ENCODE data around the gene DNAJB9.

Gene DNAJB9

DNA sequence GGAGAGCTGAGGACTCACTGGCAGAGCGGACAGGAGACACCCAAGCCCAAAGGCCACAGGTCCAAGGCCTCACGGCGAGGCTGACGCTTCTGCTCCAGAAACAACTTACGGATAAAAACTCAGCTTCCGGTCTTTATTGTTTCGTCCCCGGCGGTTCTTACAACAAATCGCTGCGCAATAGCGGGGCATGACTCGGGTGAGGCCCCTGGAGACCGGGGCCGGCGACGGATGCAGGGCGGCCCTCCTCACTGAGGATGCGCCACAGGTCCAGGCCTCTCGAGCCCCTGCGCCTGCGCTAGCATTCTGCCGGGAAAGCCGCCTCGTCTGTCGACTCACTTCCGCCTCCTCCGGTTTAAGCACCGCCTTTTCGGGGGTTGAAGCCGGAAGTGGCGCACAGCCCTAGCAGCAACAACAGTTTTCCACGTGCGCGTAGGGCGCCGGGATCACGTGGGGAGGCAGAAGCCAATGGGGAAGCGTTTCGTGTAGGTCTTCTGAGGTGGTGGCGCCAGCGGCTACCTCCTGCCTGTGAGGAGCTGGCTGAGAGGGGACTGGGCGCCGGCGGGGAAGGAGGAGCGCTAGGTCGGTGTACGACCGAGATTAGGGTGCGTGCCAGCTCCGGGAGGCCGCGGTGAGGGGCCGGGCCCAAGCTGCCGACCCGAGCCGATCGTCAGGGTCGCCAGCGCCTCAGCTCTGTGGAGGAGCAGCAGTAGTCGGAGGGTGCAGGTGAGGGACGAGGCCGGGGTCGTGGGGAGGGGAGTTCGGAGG, at the start of gene DNAJB9, which contains the start of gene THAP5:
Gene DNAJB9 (plus strand): TSS at position 494 of the 765 bp plus-strand sequence. CDS start 1,853 bp downstream, outside the sequence.
Gene THAP5 (minus strand): TSS at position 326 of the 765 bp plus-strand sequence. CDS start 137 bp downstream, at position 189.
- H3K27ac ChIP-seq, result peak within 1 kb of the TSS; percentile 95
- peak; percentile 99 for DNase-seq
- peak within 1 kb of the TSS; percentile 85 for H3K4me3 ChIP-seq (ENCODE audit: low read depth, low read length)
- H3K36me3 ChIP-seq, result peaks cover 26% of the 10 kb centered on the region
- TF ChIP-seq CTCF (IDR thresholded peaks at IDR 0.05; ENCODE audit: low read depth, low read length), result no peak
- no peaks in the 10 kb centered on the region for H3K9me3 ChIP-seq (ENCODE audit: severe bottlenecking)
- no peaks in the 10 kb centered on the region for H3K27me3 ChIP-seq (ENCODE audit: insufficient read depth, low read depth, severe bottlenecking)

DNA sequence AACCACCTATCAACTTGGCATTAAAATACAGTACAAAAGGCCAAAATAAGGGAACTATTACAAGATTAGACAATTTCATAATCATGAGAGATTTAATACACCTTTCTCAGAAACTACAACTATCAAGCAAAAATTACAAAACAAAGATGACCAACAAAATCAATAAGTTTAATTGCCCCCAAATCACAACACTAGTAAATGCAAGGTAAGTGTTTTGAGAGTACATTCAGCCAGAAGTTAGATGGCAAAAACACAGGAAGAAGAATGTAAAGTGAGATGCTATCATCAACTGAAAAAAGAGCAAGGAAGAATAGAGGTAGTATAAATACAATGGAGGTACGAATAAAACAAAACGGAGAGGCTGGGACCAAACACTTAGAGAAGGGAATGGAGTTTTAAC, 46.9 kb upstream of the DNAJB9 start:
- H3K27me3 ChIP-seq (ENCODE audit: insufficient read depth, low read depth, severe bottlenecking), result no peaks in the 10 kb centered on the region
- H3K4me3 ChIP-seq (ENCODE audit: low read depth, low read length), result no peak overlapping the region

GRCh38 chr7:108525327-108525984, 44.2 kb upstream of the DNAJB9 start:
- no peak for TF ChIP-seq CTCF (IDR thresholded peaks at IDR 0.05; ENCODE audit: low read depth, low read length)

More for the DNA sequence above, 46.9 kb upstream of the DNAJB9 start:
- Histone ChIP-seq H3K9me3 (ENCODE audit: severe bottlenecking) (no peaks in the 10 kb centered on the region), H3K27ac (no peak overlapping the region), H3K36me3 (peaks cover 6% of the 10 kb centered on the region)
- TF ChIP-seq CTCF (IDR thresholded peaks at IDR 0.05; ENCODE audit: low read depth, low read length), result no peak
- DNase-seq, result no peak

DNA sequence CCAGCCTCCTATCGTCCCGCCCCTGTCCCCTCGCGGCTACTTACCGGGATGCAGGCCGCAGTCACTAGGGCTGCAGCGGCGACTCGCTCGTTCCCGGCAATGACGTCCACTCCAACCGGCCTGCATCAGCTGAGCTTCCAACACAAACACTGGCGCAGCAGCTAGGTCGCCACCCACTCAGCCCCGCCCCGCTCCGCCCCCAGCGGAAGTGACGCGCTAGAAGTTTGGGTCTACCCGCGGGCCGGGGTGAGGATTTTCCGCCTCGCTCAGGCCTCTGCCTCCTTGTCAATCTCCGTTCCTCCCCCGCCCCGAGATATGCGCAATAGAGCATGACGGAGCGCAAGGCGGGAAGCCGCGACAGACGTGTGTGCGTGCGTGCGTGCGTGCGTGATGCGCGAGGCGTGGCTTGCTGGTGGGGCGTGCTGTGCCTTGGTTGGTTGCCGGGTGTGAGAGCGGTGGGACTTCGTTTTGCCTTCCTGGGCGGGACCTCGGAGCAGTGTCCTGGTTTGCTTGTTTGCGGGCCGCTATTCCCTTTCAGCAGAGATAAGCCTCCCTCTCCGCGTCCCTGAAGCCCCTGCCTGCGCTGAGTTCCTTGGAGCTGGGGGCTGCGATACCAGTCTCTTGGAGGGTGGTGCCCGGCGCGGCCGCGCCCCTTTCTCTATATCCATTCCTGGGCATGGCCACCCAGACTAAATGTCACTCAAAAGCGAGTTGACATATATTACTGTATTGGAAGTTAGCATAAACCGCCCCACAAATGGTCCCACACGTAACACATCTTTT, 43.5 kb upstream of the DNAJB9 start, which contains the start of gene PNPLA8:
Gene PNPLA8 (minus strand): TSS at position 151 of the 783 bp plus-strand sequence. CDS start 10,644 bp downstream, outside the sequence.
- DNase-seq, result peak; percentile 99
- Histone ChIP-seq H3K9me3 (ENCODE audit: severe bottlenecking) (no peaks in the 10 kb centered on the region), H3K4me3 (ENCODE audit: low read depth, low read length) (peak within 1 kb of the TSS; percentile 76), H3K27me3 (ENCODE audit: insufficient read depth, low read depth, severe bottlenecking) (no peaks in the 10 kb centered on the region), H3K27ac (peak within 1 kb of the TSS; percentile 83), H3K36me3 (no peaks in the 10 kb centered on the region)
- TF ChIP-seq CTCF (IDR thresholded peaks at IDR 0.05; ENCODE audit: low read depth, low read length), result no peak

More at GRCh38 chr7:108525327-108525984, 44.2 kb upstream of the DNAJB9 start:
- peak overlapping the region; percentile 71 for H3K4me3 ChIP-seq (ENCODE audit: low read depth, low read length)
- no peaks in the 10 kb centered on the region for H3K27me3 ChIP-seq (ENCODE audit: insufficient read depth, low read depth, severe bottlenecking)
- peak; percentile 81 for DNase-seq
- H3K9me3 ChIP-seq (ENCODE audit: severe bottlenecking), result no peaks in the 10 kb centered on the region
- H3K36me3 ChIP-seq, result no peaks in the 10 kb centered on the region
- H3K27ac ChIP-seq, result peak overlapping the region; percentile 83

DNA sequence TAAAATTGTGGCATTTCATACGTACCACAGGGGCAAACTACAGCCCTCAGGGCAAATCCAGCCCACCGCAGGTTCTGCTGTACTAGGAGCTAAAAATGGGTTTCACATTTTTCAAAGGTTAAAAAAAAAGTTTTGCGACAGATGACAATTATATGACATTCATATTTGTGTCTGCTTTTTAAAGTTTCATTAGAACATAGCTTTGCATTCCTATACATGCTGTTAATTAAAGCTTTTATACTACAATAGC, 43.0 kb upstream of the DNAJB9 start:
- peak overlapping the region; percentile 76 for H3K4me3 ChIP-seq (ENCODE audit: low read depth, low read length)
- TF ChIP-seq CTCF (IDR thresholded peaks at IDR 0.05; ENCODE audit: low read depth, low read length), result no peak
- no peaks in the 10 kb centered on the region for H3K27me3 ChIP-seq (ENCODE audit: insufficient read depth, low read depth, severe bottlenecking)
- DNase-seq, result no peak
- no peaks in the 10 kb centered on the region for H3K9me3 ChIP-seq (ENCODE audit: severe bottlenecking)
- H3K27ac ChIP-seq, result peak overlapping the region; percentile 73
- no peaks in the 10 kb centered on the region for H3K36me3 ChIP-seq
